Adrenal gland (tissue), 19 donors: ENCODE results near the gene LRRC57. TPM values are rescaled to one million over a fixed set of nuclear protein-coding genes. Genes with fewer than 3 reads are reported as not detected.

Experiments used
- DNase-seq, 7 donors: peaks; one replicate each; pipeline ENCODE4 v3.0.0-alpha.2; 2019 to 2020
- H3K27ac ChIP-seq, 5 donors: fragments of 200-600 bp; sonication (generic) in 4 of 5; 1 replicate in 3 of 5; 2 replicates in 2 of 5; pipeline versions ENCODE4 v1.5.1 to v1.8.0; 2016 to 2020; ENCODE audit warnings: mild to moderate bottlenecking in 1 of 5
- H3K27me3 ChIP-seq: fragments of 200-600 bp; 2 replicates; pipeline ENCODE4 v1.8.0; 2021
- H3K36me3 ChIP-seq, 2 donors: fragments of 200-600 bp; replicated peaks in 1 of 2; 1 replicate in 1 of 2; 2 replicates in 1 of 2; pipeline versions ENCODE4 v1.5.1 to v1.8.0; 2018 to 2022
- H3K4me1 ChIP-seq, 2 donors: fragments of 200-600 bp; replicated peaks in 1 of 2; 1 replicate in 1 of 2; 2 replicates in 1 of 2; pipeline versions ENCODE4 v1.5.1 to v1.8.0; 2018 to 2021
- H3K4me3 ChIP-seq, 4 donors: fragments of 200-600 bp; sonication (generic) in 3 of 4; one replicate each; pipeline ENCODE4 v1.5.1; 2016 to 2018
- H3K9me3 ChIP-seq, 3 donors: fragments of 200-600 bp; sonication (generic) in 1 of 3; replicated peaks in 1 of 3; 1 replicate in 2 of 3; 2 replicates in 1 of 3; pipeline versions ENCODE4 v1.5.1 to v1.8.0; 2016 to 2021
- CTCF ChIP-seq, 6 experiments: fragments of 450-650 bp in 4 of 6; fragments of 200-600 bp in 2 of 6; sonication (generic) in 1 of 6; IDR thresholded peaks; 1 replicate in 5 of 6; 2 replicates in 1 of 6; pipeline versions ENCODE4 v1.5.1 to v1.8.0; 2016 to 2021; ENCODE audit warnings: antibody characterized with exemption in 6 of 6, mild to moderate bottlenecking in 2 of 6, moderate library complexity in 1 of 6
- POLR2A ChIP-seq, 2 donors: fragments of 450-650 bp; IDR thresholded peaks; one replicate each; pipeline ENCODE4 v1.6.1; 2017; ENCODE audit warnings: antibody characterized with exemption in 2 of 2, mild to moderate bottlenecking in 2 of 2, moderate library complexity in 1 of 2
- WGBS, 4 donors: extraction: QIAGEN DNeasy Blood & Tissue Kit in 2 of 4; methylation state at CpG; one replicate each; pipeline versions ENCODE4 v1.1.5 to v1.1.7; 2013 to 2017; 5-methylcytosine and 5-hydroxymethylcytosine counted together
- intact Hi-C, 2 donors: fragments of 100-400 bp; cut with DNase I; formaldehyde crosslinking; loops; one replicate each; pipeline versions ENCODE4 v1.14.1 to v1.15.0; 2022 to 2023
- long read RNA-seq, 10 donors: library from polyadenylated mRNA in 3 of 10; unstranded in 2 of 10; stranded (forward) in 1 of 10; transcript quantifications; one replicate each; pipeline ENCODE4 v2.0.0 and lab custom pipeline, GENCODE V29; 2021 to 2026
- polyA plus RNA-seq, 3 donors: library from polyadenylated mRNA; stranded (reverse); fragments of 200-250 nt in 2 of 3; fragments of 350-450 nt in 1 of 3; fragmentation: Illumina TruSeq in 1 of 3; extraction: RNeasy Lipid Tissue Mini Kit (QIAGEN cat#74804) in 1 of 3; gene quantifications; one replicate each; pipeline ENCODE4 v1.2.3, GENCODE V29; 2013 to 2014
- total RNA-seq, 9 donors: library from RNA; depleted of rRNA in 4 of 9; stranded (reverse); fragments of >200 nt in 4 of 9; fragments of 120-200 nt in 1 of 9; fragmentation: NEBNext Ultra II Directional in 1 of 9; extraction: Animal tissue kit (Norgen Biotek cat#: 25700) in 1 of 9; gene quantifications; one replicate each; pipeline versions ENCODE4 v1.1.0 to v1.2.4, GENCODE V29; 2013 to 2023
- donor health status: healthy with polysubstance abuse.
- donor health status: Bipolar disorder and iron deficiency.
- donor health status: DM: yes; HTN: yes; CAD: no.
- donor health status: DM: no; HTN: no; CAD: no.
- donor health status: DM: no; HTN: no; CAD: no.
- donor health status: DM: yes; HTN: yes; CAD: no.

The LRRC57 gene
- 10 to 100 TPM in 7 of 9 donors, 1 to 10 TPM in 2; 7.1 to 26.2 (median 17.9) TPM for total RNA-seq
- polyA plus RNA-seq: 10 to 100 TPM in 1 of 3 donors, 1 to 10 TPM in 2; 3.3 to 13.7 (median 5.7) TPM
- long read RNA-seq, donor 1, full-length matches to known transcripts: 2 of 2 reads
- long read RNA-seq, donor 1, partial matches to known transcripts: 0 of 2 reads
- long read RNA-seq, donor 1, other reads (novel, unspliced or antisense): 0 of 2 reads
- long read RNA-seq, donor 2, partial matches to known transcripts: 0 of 2 reads
- long read RNA-seq, donor 2, other reads (novel, unspliced or antisense): 0 of 2 reads
- long read RNA-seq, donor 3, transcript LRRC57-202 (6 exons, 2,384 nt): major isoform, 5 of 6 reads
- long read RNA-seq, donor 3, partial matches to known transcripts: 0 of 6 reads
- long read RNA-seq, donor 3, other reads (novel, unspliced or antisense): 0 of 6 reads
- long read RNA-seq, donor 4, transcript LRRC57-202 (6 exons, 2,384 nt): major isoform, 5 of 11 reads
- long read RNA-seq, donor 4, partial matches to known transcripts: 0 of 11 reads
- long read RNA-seq, donor 4, other reads (novel, unspliced or antisense): 6 of 11 reads
- long read RNA-seq, donor 5, full-length matches to known transcripts: 24 of 25 reads
- long read RNA-seq, donor 5, partial matches to known transcripts: 0 of 25 reads
- long read RNA-seq, donor 5, other reads (novel, unspliced or antisense): 1 of 25 reads
- long read RNA-seq, donor 6, full-length matches to known transcripts: 6 of 8 reads
- long read RNA-seq, donor 6, partial matches to known transcripts: 1 of 8 reads
- long read RNA-seq, donor 6, other reads (novel, unspliced or antisense): 1 of 8 reads
- long read RNA-seq, donor 7: 0 reads
- long read RNA-seq, donor 8, full-length matches to known transcripts: 4 of 4 reads
- long read RNA-seq, donor 8, partial matches to known transcripts: 0 of 4 reads
- long read RNA-seq, donor 8, other reads (novel, unspliced or antisense): 0 of 4 reads
- long read RNA-seq, donor 9, transcript LRRC57-202 (6 exons, 2,384 nt): major isoform, 5 of 6 reads
- long read RNA-seq, donor 9, partial matches to known transcripts: 0 of 6 reads
- long read RNA-seq, donor 9, other reads (novel, unspliced or antisense): 0 of 6 reads
- long read RNA-seq, donor 10, partial matches to known transcripts: 0 of 2 reads
- long read RNA-seq, donor 10, other reads (novel, unspliced or antisense): 0 of 2 reads

- TF ChIP-seq CTCF (IDR thresholded peaks at IDR 0.05) (peak in 1 of 6 experiments; percentile 6), POLR2A (IDR thresholded peaks at IDR 0.05) (peak; percentile 67 to 79)
These were observed at the start of gene LRRC57, which contains the start of gene HAUS2 for GRCh38 chr15:42548249-42549031. TSS of gene LRRC57 (minus strand) at chr15:42548793. CDS start at chr15:42548434, 359 bp downstream. TSS of gene HAUS2 (plus strand) at chr15:42548838. CDS start at chr15:42548873, 35 bp downstream.

GRCh38 chr15:42595626-42596240, 47.1 kb upstream of the LRRC57 start:
- intact Hi-C loops: no loop called here
- H3K36me3 ChIP-seq: no peaks in the 10 kb centered on the region
- no peak for TF ChIP-seq CTCF (IDR thresholded peaks at IDR 0.05)
- TF ChIP-seq POLR2A (IDR thresholded peaks at IDR 0.05): no peak
- 63 to 72% (median 68%) methylated on average over 4 of the region's 4 CpGs for WGBS, 4 donors
- no peaks in the 10 kb centered on the region for H3K27me3 ChIP-seq
- H3K4me1 ChIP-seq: no peaks in the 10 kb centered on the region
- DNase-seq: no peak
- no peaks in the 10 kb centered on the region for H3K9me3 ChIP-seq
- no peak overlapping the region for H3K27ac ChIP-seq
- H3K4me3 ChIP-seq: no peak overlapping the region

More at GRCh38 chr15:42548249-42549031, at the start of gene LRRC57, which contains the start of gene HAUS2:
- H3K27me3 ChIP-seq: no peaks in the 10 kb centered on the region
- no peaks in the 10 kb centered on the region for H3K9me3 ChIP-seq
- DNase-seq: peak; percentile 79 to 92 (median 89)
- H3K4me1 ChIP-seq: peaks cover 6 to 44% of the 10 kb centered on the region in 2 donors
- peak within 1 kb of the TSS; percentile 67 to 94 (median 85) for H3K27ac ChIP-seq
- WGBS, 4 donors: 0 to 1% (median 1%) methylated on average over 14 to 71 of the region's 71 CpGs
- peak within 1 kb of the TSS; percentile 83 to 100 (median 88) for H3K4me3 ChIP-seq
- intact Hi-C loops: loop anchor here in 1 of 2 donors (10.0 kb wide), 1 partner anchor 106 kb away; no protein-coding TSS in a partner anchor
- peaks cover 0 to 18% of the 10 kb centered on the region in 2 donors for H3K36me3 ChIP-seq

- intact Hi-C loops: no loop called here
- no peak overlapping the region for H3K4me3 ChIP-seq
- no peaks in the 10 kb centered on the region for H3K4me1 ChIP-seq
- WGBS, 4 donors: 73 to 88% (median 82%) methylated on average over 5 of the region's 5 CpGs
- DNase-seq: no peak
- H3K27ac ChIP-seq: no peak overlapping the region
- H3K9me3 ChIP-seq: no peaks in the 10 kb centered on the region
- TF ChIP-seq CTCF (IDR thresholded peaks at IDR 0.05) (no peak), POLR2A (IDR thresholded peaks at IDR 0.05) (no peak)
- no peaks in the 10 kb centered on the region for H3K36me3 ChIP-seq
- H3K27me3 ChIP-seq: no peaks in the 10 kb centered on the region
These were observed 45.5 kb upstream of the LRRC57 start for GRCh38 chr15:42594095-42594494.
